HUES64 (cell line): Measurements from ENCODE around the gene TTC12.

Experiments
- H3K27ac ChIP-seq: 2 replicates; pipeline ENCODE4 v1.7.0; 2013; ENCODE audit warnings: low read depth, low read length, inconsistent platforms
- H3K27me3 ChIP-seq: 2 replicates; pipeline ENCODE4 v1.6.1; 2013; ENCODE audit warnings: mild to moderate bottlenecking, low read length; ENCODE audit not compliant: insufficient read depth
- H3K36me3 ChIP-seq: 2 replicates; pipeline ENCODE4 v1.6.1; 2013; ENCODE audit warnings: mild to moderate bottlenecking, low read length; ENCODE audit not compliant: insufficient read depth
- H3K4me1 ChIP-seq: 2 replicates; pipeline ENCODE4 v1.6.1; 2013; ENCODE audit warnings: mild to moderate bottlenecking, low read length, moderate library complexity; ENCODE audit not compliant: insufficient read depth
- H3K4me3 ChIP-seq: 2 replicates; pipeline ENCODE4 v1.5.1; 2013; ENCODE audit warnings: mild to moderate bottlenecking, low read length, moderate library complexity
- H3K9ac ChIP-seq: 2 replicates; pipeline ENCODE4 v1.6.1; 2013; ENCODE audit warnings: mild to moderate bottlenecking, low read depth, low read length
- H3K9me3 ChIP-seq: 2 replicates; pipeline ENCODE4 v1.6.1; 2013; ENCODE audit warnings: low read depth, low read length; ENCODE audit not compliant: insufficient read depth
- WGBS: fragments of 150-250, 120-280 bp; methylation state at CpG from one replicate; pipeline ENCODE4 v1.1.7; 2013; ENCODE audit warnings: missing lambda C conversion rate; 5-methylcytosine and 5-hydroxymethylcytosine counted together

Gene TTC12

DNA sequence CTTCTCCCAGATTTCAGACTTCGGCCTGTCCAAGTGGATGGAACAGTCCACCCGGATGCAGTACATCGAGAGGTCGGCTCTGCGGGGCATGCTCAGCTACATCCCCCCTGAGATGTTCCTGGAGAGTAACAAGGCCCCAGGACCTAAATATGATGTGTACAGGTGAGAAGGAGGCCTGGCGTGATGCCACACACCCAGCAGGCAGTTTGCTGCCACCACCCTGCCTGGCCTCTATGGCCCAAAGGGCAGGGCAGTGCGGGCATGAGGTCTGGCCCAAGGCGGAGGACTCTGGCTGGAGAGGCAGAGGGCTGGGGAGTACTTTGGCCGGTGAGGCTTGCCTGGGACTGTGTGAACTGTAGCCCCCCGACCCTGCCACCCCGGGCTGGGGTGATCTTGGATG lies 80.5 kb downstream of the TTC12 start:
- Histone ChIP-seq H3K4me1 (no peaks in the 10 kb centered on the region), H3K27ac (no peak overlapping the region), H3K4me3 (no peak overlapping the region), H3K36me3 (no peaks in the 10 kb centered on the region), H3K9me3 (no peaks in the 10 kb centered on the region), H3K27me3 (no peaks in the 10 kb centered on the region), H3K9ac (no peak overlapping the region)
- WGBS = 96% methylated on average over 11 of the region's 11 CpGs

DNA sequence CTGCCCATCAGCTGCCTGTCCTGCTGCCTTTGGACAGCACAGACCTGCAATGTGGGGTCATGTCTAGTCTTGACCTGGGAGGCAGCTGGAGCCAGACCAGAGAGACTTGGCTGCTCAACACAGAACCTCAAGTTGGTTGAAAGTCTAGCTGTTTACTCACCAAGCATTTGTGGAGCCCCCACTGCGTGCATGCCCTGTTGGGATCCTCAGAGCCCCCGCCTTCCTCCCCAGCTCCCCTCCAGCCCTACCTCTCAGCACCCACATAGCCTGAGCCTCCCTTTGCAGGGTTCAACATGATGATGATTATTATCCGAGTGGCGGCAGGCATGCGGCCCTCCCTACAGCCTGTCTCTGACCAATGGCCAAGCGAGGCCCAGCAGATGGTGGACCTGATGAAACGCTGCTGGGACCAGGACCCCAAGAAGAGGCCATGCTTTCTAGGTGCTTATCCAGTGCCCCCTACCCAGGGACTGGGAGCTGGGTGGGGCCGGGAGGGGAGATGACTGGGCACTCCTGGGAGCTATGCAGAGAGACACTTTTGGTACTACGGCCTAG lies 81.5 kb downstream of the TTC12 start:
- Histone ChIP-seq H3K4me3 (no peak overlapping the region), H3K9me3 (no peaks in the 10 kb centered on the region), H3K36me3 (no peaks in the 10 kb centered on the region), H3K27me3 (no peaks in the 10 kb centered on the region), H3K27ac (no peak overlapping the region), H3K4me1 (no peaks in the 10 kb centered on the region), H3K9ac (no peak overlapping the region)
- 92% methylated on average over 9 of the region's 9 CpGs for WGBS

DNA sequence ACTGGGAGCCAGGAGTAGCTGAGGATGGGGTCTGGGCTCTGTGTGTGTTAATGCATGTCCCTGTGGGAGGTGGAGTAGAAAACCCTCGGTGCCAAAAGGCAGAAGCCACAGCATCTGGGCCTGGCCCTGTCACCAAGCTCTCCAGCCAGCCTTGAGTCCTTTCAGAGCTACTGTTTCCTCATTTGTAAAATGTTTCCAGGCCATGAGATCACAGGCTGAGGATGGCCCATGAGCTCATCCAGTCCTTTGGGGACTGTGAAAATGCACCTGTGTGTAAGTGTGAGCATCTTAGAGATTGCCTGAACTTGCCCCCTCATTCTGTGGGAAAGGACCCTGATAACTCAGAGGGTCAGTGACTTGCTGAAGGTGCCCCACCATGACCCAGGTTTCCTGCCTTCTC lies 82.3 kb downstream of the TTC12 start:
- Histone ChIP-seq H3K4me1 (no peaks in the 10 kb centered on the region), H3K27ac (no peak overlapping the region), H3K36me3 (no peaks in the 10 kb centered on the region), H3K9ac (no peak overlapping the region), H3K9me3 (no peaks in the 10 kb centered on the region), H3K4me3 (no peak overlapping the region), H3K27me3 (no peaks in the 10 kb centered on the region)
- 76% methylated on average over 1 of the region's 1 CpG for WGBS

- H3K4me3 ChIP-seq = no peak overlapping the region
- no peaks in the 10 kb centered on the region for H3K4me1 ChIP-seq
- no peaks in the 10 kb centered on the region for H3K9me3 ChIP-seq
- H3K9ac ChIP-seq = no peak overlapping the region
- no peaks in the 10 kb centered on the region for H3K27me3 ChIP-seq
- no peak overlapping the region for H3K27ac ChIP-seq
- WGBS = 86% methylated on average over 7 of the region's 7 CpGs
- H3K36me3 ChIP-seq = no peaks in the 10 kb centered on the region
Measured at GRCh38 chr11:113397212-113397611, 82.8 kb downstream of the TTC12 start.

DNA sequence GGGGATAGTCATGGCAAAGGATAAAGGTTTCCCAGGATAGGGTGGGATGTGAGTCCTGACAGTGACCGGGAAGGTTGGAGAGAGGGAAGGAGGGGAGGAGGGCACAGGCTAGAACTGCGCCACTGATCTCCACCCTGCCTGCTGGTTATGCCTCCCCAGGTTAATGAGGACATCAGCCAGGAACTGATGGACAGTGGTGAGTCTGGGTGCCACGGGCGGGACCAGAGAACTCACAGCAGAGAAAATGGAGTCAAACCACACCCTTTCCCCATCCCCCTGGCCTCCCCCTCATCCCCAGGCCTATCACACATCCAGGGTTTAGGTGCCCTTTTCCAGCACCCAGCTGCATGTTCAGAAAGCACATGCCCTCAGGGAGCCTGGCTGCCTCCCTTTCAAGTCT lies 83.4 kb downstream of the TTC12 start:
- Histone ChIP-seq H3K36me3 (no peaks in the 10 kb centered on the region), H3K9me3 (no peaks in the 10 kb centered on the region), H3K4me1 (no peaks in the 10 kb centered on the region), H3K9ac (no peak overlapping the region), H3K27me3 (no peaks in the 10 kb centered on the region), H3K4me3 (no peak overlapping the region), H3K27ac (no peak overlapping the region)
- WGBS = 85% methylated on average over 4 of the region's 4 CpGs

DNA sequence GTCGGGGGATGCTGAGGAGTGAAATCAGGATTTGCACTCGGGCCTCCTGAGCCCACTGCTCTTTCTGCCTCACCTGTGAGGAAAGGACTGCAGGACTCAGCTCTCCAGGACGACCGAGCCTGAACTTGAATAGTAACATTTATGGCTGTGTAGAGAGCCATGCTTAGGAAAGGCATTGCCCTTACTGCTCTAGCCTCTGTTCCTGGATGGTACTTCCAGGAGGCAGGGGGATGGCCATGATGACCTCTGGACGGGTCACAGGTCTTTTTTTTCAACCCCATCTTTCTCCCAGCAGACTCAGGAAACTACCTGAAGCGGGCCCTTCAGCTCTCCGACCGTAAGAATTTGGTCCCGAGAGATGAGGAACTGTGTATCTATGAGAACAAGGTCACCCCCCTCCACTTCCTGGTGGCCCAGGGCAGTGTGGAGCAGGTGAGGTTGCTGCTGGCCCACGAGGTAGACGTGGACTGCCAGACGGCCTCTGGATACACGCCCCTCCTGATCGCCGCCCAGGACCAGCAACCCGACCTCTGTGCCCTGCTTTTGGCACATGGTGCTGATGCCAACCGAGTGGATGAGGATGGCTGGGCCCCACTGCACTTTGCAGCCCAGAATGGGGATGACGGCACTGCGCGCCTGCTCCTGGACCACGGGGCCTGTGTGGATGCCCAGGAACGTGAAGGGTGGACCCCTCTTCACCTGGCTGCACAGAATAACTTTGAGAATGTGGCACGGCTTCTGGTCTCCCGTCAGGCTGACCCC lies 84.5 kb downstream of the TTC12 start:
- 90% methylated on average over 24 of the region's 24 CpGs for WGBS
- Histone ChIP-seq H3K4me1 (no peaks in the 10 kb centered on the region), H3K9me3 (no peaks in the 10 kb centered on the region), H3K27ac (no peak overlapping the region), H3K36me3 (no peaks in the 10 kb centered on the region), H3K4me3 (no peak overlapping the region), H3K9ac (no peak overlapping the region), H3K27me3 (no peaks in the 10 kb centered on the region; the same call in 1 of the 2 replicates)

DNA sequence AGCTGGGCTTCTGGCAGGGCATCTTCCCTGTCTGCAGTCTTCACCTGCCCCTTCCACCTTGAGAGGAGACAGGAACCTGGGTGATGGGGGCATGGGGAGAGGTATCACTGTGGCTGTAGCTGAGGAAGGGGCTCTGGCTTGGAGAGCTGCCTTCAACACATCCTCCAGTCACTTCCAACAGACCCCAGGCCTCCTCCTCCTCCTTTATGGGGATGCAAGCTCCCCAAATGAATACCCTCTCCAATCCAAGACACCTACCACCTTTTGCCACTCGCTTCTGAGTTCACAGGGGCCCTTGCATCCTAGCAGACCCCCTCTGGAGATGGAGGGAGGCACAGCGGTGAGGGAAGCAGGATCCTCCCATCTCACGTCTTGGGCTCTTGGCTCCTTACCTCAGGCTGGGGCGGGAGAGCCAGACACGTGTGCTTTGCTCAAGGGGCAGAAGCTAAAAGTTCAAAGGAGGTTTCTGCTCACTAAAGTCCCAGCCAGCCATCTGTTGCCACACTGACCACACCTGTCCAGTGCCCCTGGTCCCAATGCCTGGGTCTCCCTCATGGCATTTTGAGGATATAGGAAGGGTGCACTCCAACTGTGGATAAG lies 86.3 kb downstream of the TTC12 start:
- H3K27me3 ChIP-seq = no peaks in the 10 kb centered on the region; the same call in 1 of the 2 replicates
- H3K4me3 ChIP-seq = no peak overlapping the region
- no peaks in the 10 kb centered on the region for H3K4me1 ChIP-seq
- WGBS = 74% methylated on average over 5 of the region's 5 CpGs
- H3K36me3 ChIP-seq = no peaks in the 10 kb centered on the region
- no peak overlapping the region for H3K27ac ChIP-seq
- no peaks in the 10 kb centered on the region for H3K9me3 ChIP-seq
- no peak overlapping the region for H3K9ac ChIP-seq

DNA sequence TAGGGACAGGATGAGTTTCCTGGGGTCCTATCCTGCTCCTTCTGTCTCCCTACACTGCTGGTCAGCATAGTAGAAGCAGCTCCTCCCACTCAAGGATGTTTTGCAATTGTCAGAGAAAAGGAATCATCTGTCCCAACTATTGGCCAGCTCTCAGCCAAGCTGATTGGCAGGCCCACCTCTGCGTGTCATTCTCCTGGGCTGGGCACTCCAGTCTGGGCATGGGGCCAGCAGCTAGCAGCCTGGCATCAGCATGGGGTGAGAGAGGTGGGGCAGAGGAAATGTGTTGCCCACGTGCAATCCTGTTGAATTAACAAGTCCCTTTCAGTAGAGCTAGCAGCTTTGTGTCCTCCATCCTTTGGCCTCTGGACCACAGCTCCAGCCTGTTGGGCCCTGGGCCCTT lies 87.3 kb downstream of the TTC12 start:
- Histone ChIP-seq H3K9ac (no peak overlapping the region), H3K27me3 (no peaks in the 10 kb centered on the region; the same call in 1 of the 2 replicates), H3K4me3 (no peak overlapping the region), H3K9me3 (no peaks in the 10 kb centered on the region), H3K4me1 (no peaks in the 10 kb centered on the region), H3K36me3 (no peaks in the 10 kb centered on the region), H3K27ac (no peak overlapping the region)
- 65% methylated on average over 2 of the region's 2 CpGs for WGBS

DNA sequence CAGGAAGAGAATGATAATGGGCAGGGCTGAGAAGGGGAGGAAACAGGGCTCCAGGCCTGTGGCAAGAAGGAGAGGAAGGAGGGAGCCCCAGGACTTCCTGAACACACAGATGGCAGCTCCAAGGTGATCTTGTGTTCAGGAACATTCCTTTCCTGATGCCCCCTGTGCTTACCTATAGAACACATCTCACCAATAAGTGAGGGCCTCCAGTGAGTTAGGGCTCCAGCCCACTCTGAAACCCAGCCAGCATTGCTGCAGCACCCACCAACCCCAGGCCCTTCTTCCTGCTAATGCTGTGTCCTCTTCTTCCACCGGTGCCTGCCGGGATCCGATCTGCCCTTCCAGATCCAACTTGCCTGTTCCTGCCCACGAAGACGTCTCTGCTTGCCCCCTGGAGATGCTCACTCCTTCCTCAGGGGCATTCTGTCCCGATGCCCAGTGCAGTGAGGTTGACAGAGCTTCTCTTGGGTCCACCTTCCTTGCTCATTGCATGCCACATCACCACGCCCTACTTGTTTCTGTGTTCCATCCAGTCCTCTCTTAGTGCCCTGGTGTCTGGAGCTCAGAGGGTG lies 90.6 kb downstream of the TTC12 start:
- Histone ChIP-seq H3K27ac (no peak overlapping the region), H3K9me3 (no peaks in the 10 kb centered on the region), H3K36me3 (no peaks in the 10 kb centered on the region), H3K9ac (no peak overlapping the region), H3K4me3 (no peak overlapping the region), H3K27me3 (no peaks in the 10 kb centered on the region; the same call in 1 of the 2 replicates), H3K4me1 (no peaks in the 10 kb centered on the region)
- WGBS = 92% methylated on average over 7 of the region's 7 CpGs

DNA sequence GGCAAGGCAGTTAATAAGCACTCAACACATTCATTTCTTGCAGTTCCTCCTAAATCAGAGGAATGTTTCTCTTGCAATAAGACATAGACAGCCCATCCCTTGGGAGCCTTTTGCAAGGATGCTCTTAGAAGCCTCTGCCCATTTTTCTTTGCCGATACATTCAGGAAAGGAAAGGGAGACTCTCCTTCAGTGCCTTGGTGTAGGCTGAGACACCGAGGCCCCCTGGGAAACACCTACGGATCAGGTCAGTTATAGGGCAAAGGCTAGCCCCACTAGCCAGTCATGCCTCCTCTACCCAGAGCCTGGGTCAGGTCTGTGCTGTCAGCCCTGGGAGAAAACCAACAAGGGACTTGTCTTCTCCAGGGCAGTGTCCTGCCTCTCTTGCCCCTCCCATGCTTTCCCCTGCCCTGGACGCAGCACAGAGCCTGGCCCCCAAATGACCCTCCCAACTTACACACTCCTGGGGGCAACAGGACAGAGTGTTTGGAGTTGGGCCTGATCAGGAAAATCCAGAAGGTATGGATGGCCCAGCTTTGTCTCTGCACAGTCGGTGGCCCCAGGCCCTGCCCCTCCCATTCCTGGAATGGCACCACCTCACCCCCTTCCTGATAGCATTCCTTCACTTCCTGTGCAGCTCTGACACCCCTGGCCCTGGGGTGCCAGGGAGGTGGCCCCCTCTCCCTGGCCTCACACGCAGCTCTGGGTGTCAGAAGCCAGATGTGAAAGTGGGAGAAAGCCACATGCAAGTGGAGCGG lies 91.5 kb downstream of the TTC12 start:
- no peaks in the 10 kb centered on the region for H3K36me3 ChIP-seq
- no peak overlapping the region for H3K27ac ChIP-seq
- H3K9ac ChIP-seq = no peak overlapping the region
- H3K4me1 ChIP-seq = no peaks in the 10 kb centered on the region
- no peaks in the 10 kb centered on the region; the same call in 1 of the 2 replicates for H3K27me3 ChIP-seq
- no peaks in the 10 kb centered on the region for H3K9me3 ChIP-seq
- 85% methylated on average over 7 of the region's 7 CpGs for WGBS
- H3K4me3 ChIP-seq = no peak overlapping the region

DNA sequence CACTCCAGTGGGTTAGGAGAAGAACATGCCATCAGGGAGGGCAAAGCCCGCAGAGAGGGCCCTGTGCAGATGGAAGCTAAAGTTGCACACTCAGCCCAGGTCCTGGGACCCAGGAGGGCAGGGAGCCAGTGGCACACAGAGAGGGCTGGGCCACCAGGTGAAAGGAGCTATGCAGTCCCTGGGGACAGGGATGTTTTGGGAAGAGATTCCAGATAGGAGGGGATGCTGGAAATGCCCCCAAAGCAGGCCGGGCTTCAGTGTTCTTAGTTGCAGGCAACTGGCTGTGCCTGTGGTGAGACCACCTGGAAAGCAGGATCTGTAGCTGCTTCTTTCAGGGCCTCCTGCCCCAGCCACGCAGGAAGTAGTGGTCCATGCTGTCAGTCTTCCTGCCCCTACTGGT lies 92.8 kb downstream of the TTC12 start:
- WGBS = 89% methylated on average over 3 of the region's 3 CpGs
- Histone ChIP-seq H3K9me3 (no peaks in the 10 kb centered on the region), H3K9ac (no peak overlapping the region), H3K27ac (no peak overlapping the region), H3K4me1 (no peaks in the 10 kb centered on the region), H3K36me3 (no peaks in the 10 kb centered on the region), H3K27me3 (no peaks in the 10 kb centered on the region; the same call in 1 of the 2 replicates), H3K4me3 (no peak overlapping the region)
